Measurements from ENCODE around the gene SACM1L.

- TF ChIP-seq CTCF (IDR thresholded peaks at IDR 0.05), result no peak
- no peak for TF ChIP-seq POLR2A (IDR thresholded peaks at IDR 0.05)
Measured at GRCh38 chr3:45794177-45794560, 105.0 kb downstream of the SACM1L start.
